IPS-18c (cell line): ENCODE measurements around the gene SLC35A2.

ENCODE experiments used
- H3K4me3 ChIP-seq: 2 replicates; pipeline ENCODE4 v1.7.0; 2013; ENCODE audit warnings: low read depth, mild to moderate bottlenecking, low read length, moderate library complexity; ENCODE audit not compliant: insufficient read depth
- H3K9me3 ChIP-seq: one replicate; pipeline ENCODE4 v1.6.1; 2013; ENCODE audit warnings: mild to moderate bottlenecking, low read length, moderate library complexity; ENCODE audit not compliant: control insufficient read depth, insufficient read depth

The SLC35A2 gene

GRCh38 chrX:48911412-48912182, at the start of gene SLC35A2:
TSS of gene SLC35A2 (minus strand) at chrX:48911646. CDS start at chrX:48911636, 10 bp downstream.
- H3K9me3 ChIP-seq = peaks cover 7% of the 10 kb centered on the region
- peak within 1 kb of the TSS; percentile 64 for H3K4me3 ChIP-seq

- H3K4me3 ChIP-seq = no peak overlapping the region; the same call in 1 of the 2 replicates
- H3K9me3 ChIP-seq = peaks cover 5% of the 10 kb centered on the region
These were observed 48.8 kb upstream of the SLC35A2 start for GRCh38 chrX:48960291-48960690.

GRCh38 chrX:48958635-48959094, 47.2 kb upstream of the SLC35A2 start:
- peak overlapping the region; percentile 42 for H3K4me3 ChIP-seq
- H3K9me3 ChIP-seq = peaks cover 5% of the 10 kb centered on the region

- peak overlapping the region; percentile 42 for H3K4me3 ChIP-seq
- peaks cover 5% of the 10 kb centered on the region for H3K9me3 ChIP-seq
These were observed 46.6 kb upstream of the SLC35A2 start for GRCh38 chrX:48957827-48958634.

- H3K9me3 ChIP-seq = peaks cover 5% of the 10 kb centered on the region
These were observed 46.0 kb upstream of the SLC35A2 start, which contains the start of gene OTUD5 for GRCh38 chrX:48957477-48957826. TSS of gene OTUD5 (minus strand) at chrX:48957607. CDS start at chrX:48957570, 37 bp downstream.

GRCh38 chrX:48956728-48957414, 45.4 kb upstream of the SLC35A2 start:
- Histone ChIP-seq H3K9me3 (peaks cover 5% of the 10 kb centered on the region), H3K4me3 (peak overlapping the region; percentile 42)

More at GRCh38 chrX:48957477-48957826, 46.0 kb upstream of the SLC35A2 start, which contains the start of gene OTUD5:
- H3K4me3 ChIP-seq = peak within 1 kb of the TSS; percentile 42

- Histone ChIP-seq H3K9me3 (peaks cover 8% of the 10 kb centered on the region), H3K4me3 (no peak overlapping the region)
These were observed 37.1 kb upstream of the SLC35A2 start for GRCh38 chrX:48948589-48948988.

GRCh38 chrX:48945517-48946348, 34.3 kb upstream of the SLC35A2 start:
- Histone ChIP-seq H3K9me3 (peaks cover 11% of the 10 kb centered on the region), H3K4me3 (no peak overlapping the region)

GRCh38 chrX:48942895-48943294, 31.4 kb upstream of the SLC35A2 start:
- Histone ChIP-seq H3K4me3 (no peak overlapping the region), H3K9me3 (peaks cover 7% of the 10 kb centered on the region)

- peaks cover 14% of the 10 kb centered on the region for H3K9me3 ChIP-seq
- H3K4me3 ChIP-seq = no peak overlapping the region
These were observed 29.0 kb upstream of the SLC35A2 start for GRCh38 chrX:48940404-48940955.

- Histone ChIP-seq H3K9me3 (peaks cover 16% of the 10 kb centered on the region), H3K4me3 (no peak overlapping the region)
These were observed 28.2 kb upstream of the SLC35A2 start for GRCh38 chrX:48939524-48940228.

- H3K4me3 ChIP-seq = no peak overlapping the region
- H3K9me3 ChIP-seq = peaks cover 11% of the 10 kb centered on the region
These were observed 27.4 kb upstream of the SLC35A2 start for GRCh38 chrX:48938721-48939425.

GRCh38 chrX:48937054-48937907, 25.8 kb upstream of the SLC35A2 start:
- Histone ChIP-seq H3K9me3 (peaks cover 11% of the 10 kb centered on the region), H3K4me3 (no peak overlapping the region)

GRCh38 chrX:48936429-48937053, 25.1 kb upstream of the SLC35A2 start:
- H3K9me3 ChIP-seq = peaks cover 11% of the 10 kb centered on the region
- no peak overlapping the region for H3K4me3 ChIP-seq
